ENCODE results near the gene AR.

DNA sequence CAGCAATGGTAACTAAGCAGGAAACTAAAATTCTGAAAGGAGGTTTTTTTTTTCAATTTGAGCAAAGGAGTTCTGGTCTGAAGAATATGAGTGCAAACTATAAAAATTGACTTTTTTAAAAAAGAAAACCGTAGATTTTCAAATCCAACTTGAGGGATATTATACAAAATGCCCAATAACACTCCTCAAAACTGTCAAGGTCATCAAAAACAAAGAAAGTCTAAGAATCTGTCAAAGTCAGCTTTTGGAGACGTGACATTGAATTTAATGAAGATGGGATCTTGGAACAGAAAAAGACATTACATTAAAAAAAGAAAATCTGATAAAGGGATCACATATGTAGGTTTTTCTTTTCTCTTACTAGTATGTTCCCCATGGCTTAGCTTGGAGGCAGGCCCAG, 40.4 kb upstream of the AR start:
- TF ChIP-seq, protein P1, sequence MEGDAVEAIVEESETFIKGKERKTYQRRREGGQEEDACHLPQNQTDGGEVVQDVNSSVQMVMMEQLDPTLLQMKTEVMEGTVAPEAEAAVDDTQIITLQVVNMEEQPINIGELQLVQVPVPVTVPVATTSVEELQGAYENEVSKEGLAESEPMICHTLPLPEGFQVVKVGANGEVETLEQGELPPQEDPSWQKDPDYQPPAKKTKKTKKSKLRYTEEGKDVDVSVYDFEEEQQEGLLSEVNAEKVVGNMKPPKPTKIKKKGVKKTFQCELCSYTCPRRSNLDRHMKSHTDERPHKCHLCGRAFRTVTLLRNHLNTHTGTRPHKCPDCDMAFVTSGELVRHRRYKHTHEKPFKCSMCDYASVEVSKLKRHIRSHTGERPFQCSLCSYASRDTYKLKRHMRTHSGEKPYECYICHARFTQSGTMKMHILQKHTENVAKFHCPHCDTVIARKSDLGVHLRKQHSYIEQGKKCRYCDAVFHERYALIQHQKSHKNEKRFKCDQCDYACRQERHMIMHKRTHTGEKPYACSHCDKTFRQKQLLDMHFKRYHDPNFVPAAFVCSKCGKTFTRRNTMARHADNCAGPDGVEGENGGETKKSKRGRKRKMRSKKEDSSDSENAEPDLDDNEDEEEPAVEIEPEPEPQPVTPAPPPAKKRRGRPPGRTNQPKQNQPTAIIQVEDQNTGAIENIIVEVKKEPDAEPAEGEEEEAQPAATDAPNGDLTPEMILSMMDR (conservative IDR thresholded peaks at IDR 0.05; ENCODE audit: low read length) = no peak
- no peak for TF ChIP-seq EZH2phosphoT487 (IDR thresholded peaks at IDR 0.05; ENCODE audit: borderline replicate concordance)

Data from Loucy (cell line).